Peyer's patch (tissue), 4 donors: Measurements from ENCODE around the gene POLR3GL.

ENCODE experiments used
- POLR2A ChIP-seq, 2 donors: fragments of 450-650 bp; IDR thresholded peaks; one replicate each; pipeline ENCODE4 v1.5.1; 2017; ENCODE audit warnings: antibody characterized with exemption in 2 of 2, mild to moderate bottlenecking in 2 of 2, moderate library complexity in 2 of 2
- TF ChIP-seq, protein P1 (sequence below), 6 experiments: fragments of 450-650 bp in 4 of 6; fragments of 200-600 bp in 2 of 6; sonication (generic) in 1 of 6; IDR thresholded peaks; one replicate each; pipeline ENCODE4 v1.5.1; 2017 to 2019; ENCODE audit warnings: antibody characterized with exemption in 6 of 6, mild to moderate bottlenecking in 3 of 6, moderate library complexity in 1 of 6

GRCh38 chr1:145982010-145982723 lies 17.7 kb downstream of the POLR3GL start:
- TF ChIP-seq, protein P1, sequence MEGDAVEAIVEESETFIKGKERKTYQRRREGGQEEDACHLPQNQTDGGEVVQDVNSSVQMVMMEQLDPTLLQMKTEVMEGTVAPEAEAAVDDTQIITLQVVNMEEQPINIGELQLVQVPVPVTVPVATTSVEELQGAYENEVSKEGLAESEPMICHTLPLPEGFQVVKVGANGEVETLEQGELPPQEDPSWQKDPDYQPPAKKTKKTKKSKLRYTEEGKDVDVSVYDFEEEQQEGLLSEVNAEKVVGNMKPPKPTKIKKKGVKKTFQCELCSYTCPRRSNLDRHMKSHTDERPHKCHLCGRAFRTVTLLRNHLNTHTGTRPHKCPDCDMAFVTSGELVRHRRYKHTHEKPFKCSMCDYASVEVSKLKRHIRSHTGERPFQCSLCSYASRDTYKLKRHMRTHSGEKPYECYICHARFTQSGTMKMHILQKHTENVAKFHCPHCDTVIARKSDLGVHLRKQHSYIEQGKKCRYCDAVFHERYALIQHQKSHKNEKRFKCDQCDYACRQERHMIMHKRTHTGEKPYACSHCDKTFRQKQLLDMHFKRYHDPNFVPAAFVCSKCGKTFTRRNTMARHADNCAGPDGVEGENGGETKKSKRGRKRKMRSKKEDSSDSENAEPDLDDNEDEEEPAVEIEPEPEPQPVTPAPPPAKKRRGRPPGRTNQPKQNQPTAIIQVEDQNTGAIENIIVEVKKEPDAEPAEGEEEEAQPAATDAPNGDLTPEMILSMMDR (IDR thresholded peaks at IDR 0.05) = no peak
- no peak for TF ChIP-seq POLR2A (IDR thresholded peaks at IDR 0.05)
